Prostate gland (tissue), 2 donors: Measurements from ENCODE around the gene SYNPR. TPM values are rescaled to one million over a fixed set of nuclear protein-coding genes. Genes with fewer than 3 reads are reported as not detected.
"Not testable (repeated sequence)": the region's sequence is repeated elsewhere in the genome, so short reads cannot be mapped to it uniquely, and the experiment has no call there.

Experiments
- DNase-seq: peaks from one replicate; pipeline ENCODE4 v3.0.0-alpha.2; 2019; ENCODE audit warnings: low spot score
- H3K27ac ChIP-seq, 2 donors: fragments of 200-600 bp; sonication (generic); 2 replicates each; pipeline ENCODE4 v1.5.1; 2017 to 2019
- H3K27me3 ChIP-seq: fragments of 200-600 bp; sonication (generic); replicated peaks from 2 replicates; pipeline ENCODE4 v1.5.1; 2019; ENCODE audit not compliant: insufficient read depth
- H3K36me3 ChIP-seq, 2 donors: fragments of 200-600 bp; sonication (generic); 1 replicate in 1 of 2; 2 replicates in 1 of 2; pipeline versions ENCODE4 v1.5.1 to v1.8.1; 2017 to 2019
- H3K4me1 ChIP-seq: fragments of 200-600 bp; sonication (generic); replicated peaks from 2 replicates; pipeline ENCODE4 v1.5.1; 2019
- H3K4me3 ChIP-seq, 2 donors: fragments of 200-600 bp; sonication (generic); 2 replicates each; pipeline ENCODE4 v1.5.1; 2017 to 2019
- H3K9me3 ChIP-seq: fragments of 200-600 bp; sonication (generic); 2 replicates; pipeline ENCODE4 v1.5.1; 2017
- CTCF ChIP-seq, 4 experiments: fragments of 200-600 bp in 2 of 4; fragments of 450-650 bp in 2 of 4; sonication (generic) in 2 of 4; IDR thresholded peaks; 1 replicate in 3 of 4; 2 replicates in 1 of 4; pipeline ENCODE4 v1.5.1; 2016 to 2019; ENCODE audit warnings: antibody characterized with exemption in 4 of 4, mild to moderate bottlenecking in 2 of 4, moderate library complexity in 2 of 4
- POLR2A ChIP-seq: fragments of 450-650 bp; IDR thresholded peaks from one replicate; pipeline ENCODE4 v1.6.1; 2016; ENCODE audit warnings: antibody characterized with exemption, mild to moderate bottlenecking
- POLR2AphosphoS5 ChIP-seq: sonication (generic); formaldehyde crosslinking; IDR thresholded peaks from one replicate; pipeline ENCODE4 v1.6.1; 2017; ENCODE audit warnings: antibody characterized with exemption
- WGBS: methylation state at CpG from one replicate; pipeline ENCODE4 v1.1.5; 2018; 5-methylcytosine and 5-hydroxymethylcytosine counted together
- intact Hi-C: fragments of 100-400 bp; cut with DNase I; formaldehyde crosslinking; loops from one replicate; pipeline ENCODE4 v1.14.2; 2022
- total RNA-seq, 2 donors: library from RNA; depleted of rRNA; stranded (reverse); fragments of >200 nt; gene quantifications; one replicate each; pipeline ENCODE4 v1.1.0, GENCODE V29; 2016

The SYNPR gene
- total RNA-seq, 2 donors from 2014 or later, result not detected

GRCh38 chr3:63248015-63248414, 30.1 kb upstream of the SYNPR start:
- DNase-seq, result no peak
- intact Hi-C loops, result no loop called here
- H3K9me3 ChIP-seq, result no peaks in the 10 kb centered on the region
- 63% methylated on average over 2 of the region's 2 CpGs for WGBS
- H3K4me3 ChIP-seq, result no peak overlapping the region
- H3K36me3 ChIP-seq, result no peaks in the 10 kb centered on the region
- no peak for TF ChIP-seq POLR2AphosphoS5
- TF ChIP-seq CTCF (IDR thresholded peaks at IDR 0.05), result no peak
- no peaks in the 10 kb centered on the region for H3K4me1 ChIP-seq
- no peak overlapping the region for H3K27ac ChIP-seq
- no peaks in the 10 kb centered on the region for H3K27me3 ChIP-seq

- H3K4me1 ChIP-seq, result no peaks in the 10 kb centered on the region
- TF ChIP-seq CTCF (IDR thresholded peaks at IDR 0.05), result no peak
- no peak for TF ChIP-seq POLR2A
- no peak for TF ChIP-seq POLR2AphosphoS5
- no peaks in the 10 kb centered on the region for H3K27me3 ChIP-seq
- intact Hi-C loops, result no loop called here
- no peaks in the 10 kb centered on the region for H3K36me3 ChIP-seq
- DNase-seq, result no peak
- no peaks in the 10 kb centered on the region for H3K9me3 ChIP-seq
- H3K27ac ChIP-seq, result no peak overlapping the region
- no peak overlapping the region for H3K4me3 ChIP-seq
- WGBS, result 41% methylated on average over 7 of the region's 7 CpGs
Measured at GRCh38 chr3:63251499-63251898, 26.6 kb upstream of the SYNPR start.

GRCh38 chr3:63255819-63256218, 22.3 kb upstream of the SYNPR start:
- H3K4me3 ChIP-seq, H3K27me3 ChIP-seq, H3K27ac ChIP-seq, H3K36me3 ChIP-seq, H3K4me1 ChIP-seq, intact Hi-C loops, DNase-seq, H3K9me3 ChIP-seq: not testable (repeated sequence)
- WGBS, result 68% methylated on average over 9 of the region's 9 CpGs

GRCh38 chr3:63264716-63265115, 13.4 kb upstream of the SYNPR start:
- intact Hi-C loops, result no loop called here
- TF ChIP-seq POLR2AphosphoS5, result no peak

GRCh38 chr3:63274359-63274758, 3.7 kb upstream of the SYNPR start:
- no peaks in the 10 kb centered on the region for H3K36me3 ChIP-seq
- no peaks in the 10 kb centered on the region for H3K4me1 ChIP-seq
- TF ChIP-seq POLR2A (no peak), POLR2AphosphoS5 (no peak)
- intact Hi-C loops, result no loop called here
- H3K27ac ChIP-seq, result no peak overlapping the region
- H3K27me3 ChIP-seq, result peaks cover 16% of the 10 kb centered on the region
- no peak for DNase-seq
- WGBS, result 85% methylated on average over 1 of the region's 1 CpG
- H3K4me3 ChIP-seq, result no peak overlapping the region
- H3K9me3 ChIP-seq, result no peaks in the 10 kb centered on the region

More at GRCh38 chr3:63264716-63265115, 13.4 kb upstream of the SYNPR start:
- H3K9me3 ChIP-seq, result no peaks in the 10 kb centered on the region
- no peaks in the 10 kb centered on the region for H3K27me3 ChIP-seq
- no peak overlapping the region for H3K27ac ChIP-seq
- no peaks in the 10 kb centered on the region for H3K36me3 ChIP-seq
- H3K4me1 ChIP-seq, result no peaks in the 10 kb centered on the region
- no peak for DNase-seq
- no peak overlapping the region for H3K4me3 ChIP-seq
- 50% methylated on average over 12 of the region's 12 CpGs for WGBS

- intact Hi-C loops, result no loop called here
Measured at GRCh38 chr3:63279005-63279841, 1.1 kb downstream of the SYNPR start.

More at GRCh38 chr3:63279005-63279841, 1.1 kb downstream of the SYNPR start:
- DNase-seq, result no peak
- H3K4me1 ChIP-seq, result no peaks in the 10 kb centered on the region
- TF ChIP-seq POLR2A (no peak), POLR2AphosphoS5 (no peak), CTCF (IDR thresholded peaks at IDR 0.05) (no peak)
- H3K27ac ChIP-seq, result no peak overlapping the region
- no peaks in the 10 kb centered on the region for H3K9me3 ChIP-seq
- H3K4me3 ChIP-seq, result no peak overlapping the region
- H3K36me3 ChIP-seq, result no peaks in the 10 kb centered on the region
- peaks cover 18% of the 10 kb centered on the region for H3K27me3 ChIP-seq
- 4% methylated on average over 22 of the region's 22 CpGs for WGBS
